Thyroid gland (tissue), 4 donors: ENCODE data around the gene AAK1.

Source experiments
- CTCF ChIP-seq, 6 experiments: fragments of 200-600 bp in 3 of 6; fragments of 450-650 bp in 3 of 6; sonication (generic) in 3 of 6; IDR thresholded peaks; one replicate each; pipeline ENCODE4 v1.5.1; 2016 to 2019; ENCODE audit warnings: antibody characterized with exemption in 6 of 6, mild to moderate bottlenecking in 2 of 6, inconsistent platforms in 1 of 6, moderate library complexity in 1 of 6
- POLR2A ChIP-seq, 2 donors: fragments of 450-650 bp; IDR thresholded peaks; one replicate each; pipeline ENCODE4 v1.6.1; 2017; ENCODE audit warnings: antibody characterized with exemption in 2 of 2, mild to moderate bottlenecking in 2 of 2, moderate library complexity in 1 of 2

- no peak for TF ChIP-seq CTCF (IDR thresholded peaks at IDR 0.05)
- TF ChIP-seq POLR2A (IDR thresholded peaks at IDR 0.05) = no peak
Measured at GRCh38 chr2:69665152-69665551, 21.6 kb upstream of the AAK1 start.
